KBM-7 (cell line): ENCODE results near the gene KAZN.
A peak's percentile ranks its signal among the peaks of the same experiment; 100 is the strongest.

ENCODE experiments used
- DNase-seq: peaks from one replicate; pipeline ENCODE4 v3.0.0-alpha.2; 2015
- in situ Hi-C: fragments of 300-500 bp; cut with MboI; formaldehyde crosslinking; loops from 2 replicates; pipeline ENCODE4 v1.14.3; 2020; ENCODE audit warnings: low sequenced_read_pairs, low pct_unique_long_range_greater_than_20kb, mixed read lengths

The KAZN gene

DNA sequence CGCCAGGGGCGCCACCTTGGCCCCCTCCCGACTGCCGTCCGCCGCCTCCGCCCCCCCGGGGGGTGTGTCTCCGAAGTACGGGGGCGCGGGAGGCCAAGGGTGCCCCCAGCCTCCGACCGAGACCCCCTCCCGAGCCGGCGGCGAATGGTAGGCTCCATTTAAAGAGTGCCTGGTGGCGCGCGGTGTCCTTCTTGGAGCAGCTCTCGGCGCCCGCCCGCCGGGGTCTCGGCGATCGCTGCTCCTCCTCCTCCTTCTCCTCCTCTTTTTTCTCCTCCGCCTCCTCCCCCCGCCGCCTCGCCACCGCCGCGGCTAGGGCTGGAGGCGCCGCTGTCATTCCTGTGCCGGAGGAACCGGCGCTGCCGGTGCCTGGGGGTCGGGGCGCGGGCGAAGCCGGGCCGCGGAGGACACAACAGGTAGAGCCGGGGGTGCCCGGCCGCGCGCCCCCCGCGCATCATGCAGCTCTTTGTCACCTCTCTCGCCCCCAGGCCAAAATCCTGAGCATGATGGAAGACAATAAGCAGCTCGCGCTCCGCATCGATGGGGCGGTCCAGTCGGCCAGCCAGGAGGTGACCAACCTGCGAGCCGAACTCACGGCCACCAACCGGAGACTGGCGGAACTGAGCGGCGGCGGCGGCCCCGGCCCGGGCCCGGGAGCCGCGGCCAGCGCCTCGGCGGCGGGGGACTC lies at the start of gene KAZN:
KAZN (plus strand) TSS at position 188 of the 685 bp plus-strand sequence.
- in situ Hi-C loops = no loop called here
- peak; percentile 30 for DNase-seq

DNA sequence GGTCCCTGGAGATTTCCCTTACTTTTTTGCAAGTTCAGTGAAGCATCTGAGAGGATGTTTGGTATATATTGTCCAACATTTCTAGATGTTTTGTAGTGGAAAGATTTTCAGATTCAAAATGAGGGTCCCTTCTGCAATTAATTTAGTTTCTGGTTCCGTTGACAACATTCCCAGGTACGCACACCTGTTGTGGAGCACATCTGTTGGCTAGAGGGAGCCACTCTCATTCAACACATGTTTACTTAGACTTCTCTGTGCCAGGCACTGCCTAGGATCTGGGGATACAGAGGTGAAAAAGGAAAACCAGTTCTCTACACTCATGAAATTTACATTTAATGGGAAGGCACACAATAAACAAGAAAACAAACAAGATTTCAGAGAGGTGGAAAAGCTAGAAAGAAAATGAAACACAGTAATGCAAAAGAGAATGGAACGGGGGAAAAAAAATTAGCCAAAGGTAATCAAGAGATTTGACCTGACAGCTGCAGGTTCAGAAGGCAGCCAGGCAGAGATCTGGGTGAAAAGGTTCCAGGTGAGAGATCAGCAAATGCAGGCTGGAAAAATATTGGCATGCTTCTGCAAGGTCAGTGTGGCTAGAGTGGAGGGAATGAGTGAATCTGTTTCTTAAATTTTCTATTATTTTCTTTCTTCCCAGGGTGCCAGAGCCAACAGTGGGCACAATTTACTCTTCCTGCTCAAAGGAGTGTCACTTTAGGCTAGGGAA lies 48.4 kb upstream of the KAZN start:
- no peak for DNase-seq
- in situ Hi-C loops = loop anchor here (25.0 kb wide), 2 partner anchors 262 to 487 kb away; no protein-coding TSS in a partner anchor

DNA sequence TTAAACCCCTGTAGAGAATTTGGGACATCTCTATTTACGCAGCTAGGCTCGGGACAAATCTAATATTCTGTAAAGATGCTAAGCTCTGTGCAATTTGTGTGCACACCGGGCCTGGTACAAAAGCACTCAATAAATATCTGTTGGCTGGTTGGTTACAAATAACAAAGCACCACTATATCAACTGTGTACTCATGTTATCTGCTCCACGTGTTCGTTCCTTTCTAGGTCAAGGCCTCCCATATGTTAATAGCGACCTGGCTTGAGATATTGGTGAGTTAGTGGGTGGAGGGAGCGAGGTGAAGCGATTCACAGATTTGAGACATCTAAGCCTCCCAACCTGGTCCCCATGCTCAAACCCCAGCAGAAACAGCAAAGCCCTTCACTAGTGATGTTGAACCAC lies 47.1 kb upstream of the KAZN start:
- in situ Hi-C loops = loop anchor here (25.0 kb wide), 2 partner anchors 261 to 486 kb away; no protein-coding TSS in a partner anchor
- no peak for DNase-seq

DNA sequence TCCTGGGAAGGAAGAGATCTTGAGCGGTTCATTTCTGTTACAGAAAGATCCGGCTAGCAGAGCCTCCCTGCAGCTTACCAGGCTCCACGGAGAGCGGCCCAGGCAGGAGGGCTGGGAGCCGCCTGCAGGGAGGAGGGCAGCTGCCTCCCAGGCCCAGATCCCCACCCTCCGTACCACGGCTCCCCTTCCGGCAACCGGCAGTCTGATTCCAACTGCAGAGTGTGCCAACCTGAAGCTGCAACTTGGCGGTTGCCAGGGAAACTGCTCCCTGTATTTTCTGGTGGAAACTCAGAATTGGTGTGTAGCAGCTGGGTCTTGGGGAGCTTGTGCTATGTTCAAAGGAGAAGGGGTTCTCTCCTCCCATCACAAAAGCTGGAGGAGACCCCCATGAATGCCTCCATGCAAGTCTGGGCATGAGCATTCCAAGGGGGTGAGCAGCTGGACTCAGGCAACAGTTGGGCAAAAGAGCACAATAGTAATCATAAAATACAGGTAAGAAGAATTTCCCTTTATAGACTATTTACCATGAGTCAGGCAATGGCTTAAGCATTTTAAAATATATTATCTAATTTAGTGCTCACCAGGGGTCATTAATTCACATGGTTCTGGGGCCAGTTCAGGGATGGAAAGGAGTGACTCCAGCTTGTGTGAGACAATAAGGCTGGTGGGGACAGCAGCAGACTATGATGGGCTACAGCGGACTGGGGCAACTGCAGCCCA lies 46.1 kb upstream of the KAZN start:
- DNase-seq = no peak
- in situ Hi-C loops = loop anchor here (25.0 kb wide), 2 partner anchors 260 to 485 kb away; no protein-coding TSS in a partner anchor

DNA sequence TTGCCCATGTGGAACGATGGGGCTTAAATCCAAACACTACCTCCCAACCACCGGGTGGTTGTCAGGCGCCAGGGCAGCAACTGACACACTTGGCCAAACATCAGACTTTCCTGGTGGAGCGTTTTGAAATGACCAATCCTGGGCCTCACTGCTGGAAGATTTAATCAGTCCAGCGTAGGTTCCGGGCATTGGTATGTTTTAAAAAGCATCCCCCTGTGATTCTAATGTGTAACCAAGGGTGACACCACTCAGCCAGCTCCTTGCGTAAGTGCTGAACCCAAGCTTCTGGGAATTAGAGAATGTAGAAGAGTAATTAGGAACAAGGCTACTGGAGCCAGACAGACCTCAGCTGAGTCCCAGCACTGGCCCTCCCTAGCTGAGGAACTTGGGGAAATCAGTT lies 44.8 kb upstream of the KAZN start:
- DNase-seq = no peak
- in situ Hi-C loops = loop anchor here (25.0 kb wide), 2 partner anchors 259 to 484 kb away; no protein-coding TSS in a partner anchor

DNA sequence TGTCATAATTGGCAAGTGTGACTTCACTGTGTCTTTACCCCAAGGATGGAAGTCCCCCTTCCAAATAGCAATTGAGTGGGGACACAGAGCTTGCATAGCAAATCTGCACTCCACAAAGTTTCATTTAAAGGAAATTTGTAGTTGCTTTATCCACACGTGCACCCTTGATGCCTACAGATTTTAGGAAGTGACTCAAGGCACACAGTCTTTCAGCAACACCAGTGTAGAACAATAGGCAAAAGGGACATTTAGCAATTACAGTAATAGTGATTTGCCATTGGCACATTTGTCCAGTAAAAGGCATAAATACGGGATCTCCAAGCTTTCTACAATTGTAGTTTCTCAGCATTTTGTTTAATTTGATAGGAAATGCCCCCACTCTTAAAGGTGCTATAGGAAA lies 43.4 kb upstream of the KAZN start:
- in situ Hi-C loops = loop anchor here (25.0 kb wide), 2 partner anchors 257 to 482 kb away; no protein-coding TSS in a partner anchor
- no peak for DNase-seq

DNA sequence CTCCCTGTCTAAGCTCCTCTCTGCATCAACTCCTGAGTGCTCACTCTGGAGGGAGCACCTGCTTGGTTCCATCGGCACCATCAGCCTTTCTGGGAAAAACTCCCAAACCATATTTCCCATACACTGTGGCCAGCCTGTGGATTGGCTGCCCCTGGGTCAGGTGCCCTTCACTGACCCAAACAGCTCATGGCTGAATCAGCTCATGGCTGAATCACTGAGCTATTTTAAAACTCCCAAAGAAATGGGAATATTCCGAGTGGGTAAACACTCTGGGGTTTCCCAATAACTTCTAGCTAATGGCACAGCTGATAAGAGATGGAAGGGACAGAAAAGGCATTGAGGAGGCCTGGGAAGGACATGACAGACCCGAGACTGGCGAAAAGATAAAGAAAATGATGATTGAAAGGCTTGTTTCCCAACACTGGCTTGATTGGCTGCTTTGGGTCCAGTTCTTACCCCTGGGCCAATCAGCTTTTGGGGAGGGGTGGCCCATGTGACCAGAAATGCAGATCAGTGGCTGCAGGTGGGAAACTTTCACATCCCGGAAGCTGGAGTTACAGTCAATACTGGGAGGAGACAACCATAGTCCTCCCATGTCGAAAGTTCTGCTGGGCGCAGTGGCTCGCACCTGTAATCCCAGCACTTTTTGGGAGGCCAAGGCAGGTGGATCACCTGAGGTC lies 37.3 kb upstream of the KAZN start:
- in situ Hi-C loops = loop anchor here (25.0 kb wide), 2 partner anchors 251 to 476 kb away; no protein-coding TSS in a partner anchor
- no peak for DNase-seq

DNA sequence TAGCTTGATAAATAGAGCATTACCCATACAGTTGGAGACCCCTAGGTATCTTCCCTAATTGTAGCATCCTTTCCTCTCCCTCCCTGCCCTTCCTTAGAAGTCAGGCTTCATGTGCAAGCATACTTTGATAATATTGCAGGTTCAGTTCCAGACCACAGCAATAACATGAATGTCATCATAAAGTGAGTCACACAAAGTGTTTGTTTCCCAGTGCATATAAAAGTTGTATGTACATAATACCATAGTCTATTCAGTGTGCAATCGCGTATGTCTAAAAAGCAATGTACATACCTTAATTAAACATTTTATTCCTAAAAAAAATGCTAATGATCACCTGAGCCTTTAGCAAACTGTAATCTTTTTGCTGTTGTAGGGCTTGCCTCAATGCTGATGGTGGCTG lies 33.4 kb upstream of the KAZN start:
- in situ Hi-C loops = loop anchor here (25.0 kb wide), 2 partner anchors 247 to 472 kb away; no protein-coding TSS in a partner anchor
- DNase-seq = no peak

DNA sequence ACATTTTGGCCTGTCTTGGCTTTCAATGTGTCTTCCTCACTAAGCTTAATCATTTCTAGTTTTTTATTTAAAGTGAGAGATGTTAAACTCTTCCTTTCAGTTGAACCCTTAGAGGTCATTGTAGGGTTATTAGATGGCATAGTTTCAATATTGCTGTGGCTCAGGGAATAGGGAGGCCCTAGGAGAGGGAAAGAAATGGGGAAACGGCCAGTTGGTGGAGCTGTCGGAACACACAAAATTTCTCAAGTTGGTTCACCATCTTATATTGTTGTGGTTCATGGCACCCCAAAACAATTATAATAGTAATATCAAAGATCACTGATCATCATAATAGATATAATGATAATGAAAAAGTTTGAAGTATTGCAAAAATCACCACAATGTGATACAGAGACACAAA lies 31.4 kb upstream of the KAZN start:
- DNase-seq = peak; percentile 31
- in situ Hi-C loops = loop anchor here (25.0 kb wide), 2 partner anchors 245 to 470 kb away; no protein-coding TSS in a partner anchor

DNA sequence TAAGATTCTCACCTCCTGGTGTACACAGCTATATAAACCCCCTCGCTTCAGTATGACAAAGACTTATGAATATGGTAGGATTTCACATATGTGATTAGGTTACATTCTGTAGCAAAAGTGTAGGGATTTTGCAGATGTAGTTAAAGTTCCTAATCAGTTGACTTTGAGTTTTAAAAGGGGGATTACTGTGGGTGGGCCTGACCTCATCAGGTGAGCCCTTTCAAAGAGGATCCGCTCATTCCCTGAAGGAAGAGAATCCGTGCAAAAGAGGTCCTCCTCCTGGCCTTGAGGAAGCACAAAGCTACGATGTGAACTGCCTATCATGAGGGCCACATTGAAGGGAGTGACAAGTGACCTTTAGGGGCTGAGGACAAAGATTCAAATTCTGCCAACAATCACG lies 30.6 kb upstream of the KAZN start:
- in situ Hi-C loops = loop anchor here (25.0 kb wide), 2 partner anchors 244 to 469 kb away; no protein-coding TSS in a partner anchor

DNA sequence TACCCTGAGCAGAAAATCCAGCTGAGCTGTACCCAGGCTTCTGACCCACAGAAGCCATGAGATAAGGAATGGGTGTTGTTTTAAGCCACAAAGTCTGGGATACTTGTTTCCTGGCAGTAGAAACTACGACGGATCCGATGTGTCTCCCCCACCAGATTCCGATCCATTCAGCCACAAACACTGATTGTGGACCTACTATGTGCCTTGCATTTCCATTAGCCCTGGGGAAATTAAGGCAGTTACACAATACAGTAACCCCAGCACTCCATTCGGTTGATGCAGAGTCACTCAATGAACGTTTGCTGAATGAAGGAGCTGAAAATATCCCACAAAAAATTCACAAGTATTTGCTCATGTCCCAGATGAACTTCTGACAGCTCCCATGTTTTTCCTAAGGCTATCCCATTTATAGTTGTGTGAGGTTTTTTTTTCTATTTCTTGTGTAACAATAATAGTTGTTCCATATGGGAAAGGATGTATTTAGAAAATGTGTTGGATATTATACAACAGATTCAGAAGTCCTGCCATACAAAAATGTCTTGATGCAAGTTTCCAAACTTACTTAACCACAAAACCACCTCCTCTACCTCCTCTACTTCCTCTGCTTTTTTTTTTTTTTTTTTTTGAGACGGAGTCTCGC lies 29.6 kb upstream of the KAZN start:
- peak; percentile 45 for DNase-seq
- in situ Hi-C loops = loop anchor here (25.0 kb wide), 2 partner anchors 243 to 468 kb away; no protein-coding TSS in a partner anchor

More for the DNA sequence above, 30.6 kb upstream of the KAZN start:
- no peak for DNase-seq

DNA sequence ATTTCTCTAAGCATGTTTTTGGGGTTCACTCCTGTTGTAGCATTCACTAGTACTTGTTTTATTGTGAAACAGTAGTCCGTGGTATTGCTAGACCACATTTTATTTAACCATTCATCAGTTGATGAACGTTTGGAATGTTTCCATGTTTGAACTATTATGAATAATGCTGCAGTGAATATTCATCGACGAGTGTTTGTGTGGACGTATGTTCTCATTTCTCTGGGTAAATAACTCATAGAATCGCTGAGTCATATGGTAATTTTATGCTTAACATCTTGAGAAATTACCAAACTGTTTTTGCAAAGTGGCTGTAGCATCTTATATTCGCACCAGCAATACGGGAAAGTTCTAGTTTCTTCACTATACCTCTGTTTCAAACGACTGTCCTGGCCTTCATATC lies 28.0 kb upstream of the KAZN start:
- DNase-seq = no peak
- in situ Hi-C loops = loop anchor here (25.0 kb wide), 2 partner anchors 242 to 467 kb away; no protein-coding TSS in a partner anchor

DNA sequence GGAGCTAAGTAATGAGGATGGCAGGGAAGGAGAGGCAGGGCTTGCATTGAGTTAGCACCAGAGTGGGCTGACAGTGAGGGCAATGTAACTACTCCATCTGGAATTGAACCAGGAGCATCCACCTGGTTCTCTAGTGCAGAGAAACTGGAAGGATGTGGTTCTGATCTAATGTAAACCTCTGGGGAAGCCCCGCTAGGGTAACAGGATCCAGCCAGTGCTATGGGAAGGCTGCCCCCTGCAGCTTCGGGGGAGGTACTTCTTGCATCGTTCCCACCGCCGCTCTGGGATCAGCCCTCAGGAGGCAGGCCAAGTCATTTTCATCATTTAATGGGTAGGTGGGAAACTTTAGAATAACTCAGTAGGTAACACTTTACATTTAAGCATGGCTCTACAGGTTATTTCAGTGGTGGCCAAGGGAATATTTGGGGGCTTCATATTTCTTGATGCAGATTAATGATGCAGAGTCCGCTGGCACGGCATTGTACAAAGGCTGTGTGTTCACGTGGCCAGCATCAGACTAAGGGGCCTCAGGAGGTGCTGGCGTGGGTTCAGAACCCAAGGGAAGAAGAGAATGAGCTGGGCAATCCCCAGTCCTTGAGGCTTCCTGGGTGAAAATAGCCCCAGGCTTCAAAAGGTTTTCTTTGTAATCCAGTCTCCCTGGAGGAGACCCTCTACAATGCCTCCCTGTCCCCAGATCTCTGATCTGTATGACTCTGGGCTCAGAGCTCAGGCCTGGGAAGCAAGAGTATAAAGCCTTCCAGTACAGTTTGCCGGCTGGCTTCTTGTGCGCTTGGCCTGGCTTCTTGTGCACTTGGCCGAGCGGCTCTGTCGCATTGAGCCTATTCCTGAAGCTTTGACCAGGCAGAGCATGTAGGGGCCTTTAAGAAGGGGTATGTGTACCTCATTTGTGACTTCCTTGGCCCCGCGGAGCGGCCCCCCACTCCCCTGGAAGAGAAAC lies 26.4 kb upstream of the KAZN start:
- DNase-seq = no peak
- in situ Hi-C loops = loop anchor here (25.0 kb wide), 2 partner anchors 240 to 465 kb away; no protein-coding TSS in a partner anchor

DNA sequence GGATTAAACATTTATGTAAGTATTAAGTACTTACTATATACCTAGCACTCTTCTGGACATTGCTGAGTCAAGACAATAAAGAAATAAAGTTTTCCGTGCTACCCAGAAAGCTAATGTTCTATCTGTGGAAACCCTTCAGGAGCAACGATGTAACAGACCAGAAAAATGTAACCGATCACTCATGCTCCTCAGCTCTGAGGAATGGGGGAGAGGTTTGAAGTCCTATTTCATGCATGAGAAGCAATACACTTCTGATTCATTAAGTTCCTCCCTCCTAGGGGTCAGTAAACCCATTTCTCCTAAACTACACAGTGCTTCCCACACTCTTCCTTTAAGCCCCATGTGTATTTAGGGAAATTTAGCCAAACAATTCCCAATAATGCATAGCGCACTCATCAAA lies 25.6 kb upstream of the KAZN start:
- no peak for DNase-seq
- in situ Hi-C loops = loop anchor here (25.0 kb wide), 2 partner anchors 239 to 464 kb away; no protein-coding TSS in a partner anchor

DNA sequence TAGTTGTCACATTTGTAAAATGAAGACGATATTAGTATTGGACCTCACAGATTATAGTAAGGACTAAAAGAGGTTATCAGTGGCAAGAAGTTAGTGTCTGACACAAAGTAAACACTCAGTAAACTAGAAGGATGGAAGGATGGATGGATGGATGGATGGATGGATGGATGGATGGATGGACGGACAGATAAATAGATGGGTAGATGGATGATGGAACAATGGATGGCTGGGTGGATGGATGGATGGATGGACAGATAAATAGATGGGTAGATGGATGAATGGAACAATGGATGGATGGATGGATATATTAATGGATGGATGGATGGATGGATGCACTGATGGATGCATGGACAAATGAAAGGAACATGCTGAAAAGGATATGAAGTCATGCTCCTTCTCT lies 22.3 kb upstream of the KAZN start:
- no peak for DNase-seq
- in situ Hi-C loops = no loop called here

DNA sequence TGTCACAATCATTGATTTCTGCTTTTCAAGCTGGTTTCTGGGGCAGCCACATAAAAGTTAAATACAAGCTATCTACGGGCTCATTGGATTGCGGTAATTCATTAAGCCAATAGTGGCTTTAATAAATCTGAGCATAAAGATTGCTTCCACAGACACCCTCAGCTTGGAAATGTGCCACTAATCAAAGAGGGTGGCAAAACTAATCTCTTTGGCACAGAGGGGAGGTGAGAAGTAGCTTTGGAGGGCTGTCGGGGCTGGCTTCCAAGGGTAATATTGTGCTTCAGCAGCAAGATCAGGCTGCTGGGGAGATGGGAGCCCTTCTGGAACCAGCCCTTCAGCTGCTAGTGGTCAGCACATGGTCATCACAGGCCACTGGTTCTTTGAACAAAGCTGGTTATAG lies 21.2 kb upstream of the KAZN start:
- in situ Hi-C loops = no loop called here
- no peak for DNase-seq

DNA sequence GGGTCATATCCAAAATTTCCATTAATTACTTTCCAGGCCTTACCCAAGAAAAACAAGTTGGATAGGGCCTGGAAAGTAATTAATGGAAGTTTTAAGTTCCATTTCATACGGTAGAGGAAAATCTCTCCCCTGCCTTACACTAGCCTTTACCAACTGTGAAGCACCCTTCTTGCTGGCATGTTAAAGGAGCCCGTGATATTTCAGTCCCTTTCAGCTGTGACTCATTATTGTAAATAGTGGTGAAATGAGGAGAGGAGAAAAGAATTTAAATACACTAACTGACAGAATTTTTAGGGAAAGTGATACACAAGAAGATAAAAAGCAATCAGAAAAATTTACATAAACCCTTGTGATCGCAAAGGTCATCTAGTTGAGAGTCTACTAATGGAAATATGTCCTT lies 20.3 kb upstream of the KAZN start:
- no peak for DNase-seq
- in situ Hi-C loops = no loop called here
